AG09319 (cell line): ENCODE results near the gene INKA1.
A peak's percentile ranks its signal among the peaks of the same experiment; 100 is the strongest.

Experiments
- DNase-seq: peaks from one replicate; pipeline ENCODE4 v3.0.0-alpha.2; 2010; ENCODE audit warnings: low read depth; ENCODE audit errors: extremely low read depth
- TF ChIP-seq, protein P1 (sequence below): IDR thresholded peaks from 2 replicates; pipeline ENCODE4 v1.5.1; 2011; ENCODE audit warnings: low read depth, mild to moderate bottlenecking, inconsistent platforms, low read length, moderate library complexity

Gene INKA1

DNA sequence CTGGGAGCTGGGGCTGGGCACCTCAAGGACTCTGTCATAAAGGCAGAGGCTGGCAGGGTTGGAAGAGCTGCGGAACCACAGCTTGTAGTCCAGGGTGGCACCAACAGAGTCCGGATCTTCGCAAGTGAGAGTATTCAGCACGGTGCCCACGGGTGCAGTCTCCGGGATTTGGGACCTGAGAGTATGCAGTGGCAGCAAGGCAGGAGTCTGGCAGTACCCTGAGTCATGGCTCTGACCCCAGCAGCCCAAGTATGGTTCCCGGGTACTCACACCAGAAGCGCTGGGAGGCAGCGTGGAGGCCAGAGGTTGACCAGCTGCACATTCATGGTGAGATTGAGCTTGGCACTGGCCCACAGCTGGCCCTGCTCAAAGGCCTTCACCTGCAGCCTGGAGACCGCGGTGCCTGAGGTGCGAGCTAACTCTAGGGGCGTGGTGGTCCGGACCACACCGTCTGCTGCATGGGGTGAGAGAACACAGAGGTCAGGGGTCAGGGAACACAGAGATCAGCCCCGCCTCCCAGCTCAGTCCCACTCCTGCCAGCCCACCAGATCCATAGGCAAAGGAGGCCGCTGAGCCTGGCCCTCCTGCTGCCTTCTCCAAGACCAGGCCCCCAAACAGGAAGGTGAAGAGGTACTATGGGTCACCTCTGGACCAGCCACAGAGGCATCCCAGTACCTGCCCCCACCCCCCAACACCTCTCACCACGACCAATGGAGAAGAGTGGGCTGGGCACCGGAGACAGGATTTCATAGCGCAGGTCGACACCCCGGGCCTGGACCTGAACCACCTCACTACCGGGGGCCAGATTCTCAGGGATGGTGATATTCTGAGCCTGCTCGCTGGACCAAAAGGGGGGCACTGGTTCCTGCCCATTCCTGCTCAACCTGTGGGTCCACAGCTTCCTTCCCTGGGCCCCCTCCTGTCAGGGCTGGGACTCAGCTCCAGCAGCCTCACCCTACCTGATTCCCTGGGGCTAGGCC is 7.8 kb upstream of the INKA1 start:
- no peak for DNase-seq
- TF ChIP-seq, protein P1, sequence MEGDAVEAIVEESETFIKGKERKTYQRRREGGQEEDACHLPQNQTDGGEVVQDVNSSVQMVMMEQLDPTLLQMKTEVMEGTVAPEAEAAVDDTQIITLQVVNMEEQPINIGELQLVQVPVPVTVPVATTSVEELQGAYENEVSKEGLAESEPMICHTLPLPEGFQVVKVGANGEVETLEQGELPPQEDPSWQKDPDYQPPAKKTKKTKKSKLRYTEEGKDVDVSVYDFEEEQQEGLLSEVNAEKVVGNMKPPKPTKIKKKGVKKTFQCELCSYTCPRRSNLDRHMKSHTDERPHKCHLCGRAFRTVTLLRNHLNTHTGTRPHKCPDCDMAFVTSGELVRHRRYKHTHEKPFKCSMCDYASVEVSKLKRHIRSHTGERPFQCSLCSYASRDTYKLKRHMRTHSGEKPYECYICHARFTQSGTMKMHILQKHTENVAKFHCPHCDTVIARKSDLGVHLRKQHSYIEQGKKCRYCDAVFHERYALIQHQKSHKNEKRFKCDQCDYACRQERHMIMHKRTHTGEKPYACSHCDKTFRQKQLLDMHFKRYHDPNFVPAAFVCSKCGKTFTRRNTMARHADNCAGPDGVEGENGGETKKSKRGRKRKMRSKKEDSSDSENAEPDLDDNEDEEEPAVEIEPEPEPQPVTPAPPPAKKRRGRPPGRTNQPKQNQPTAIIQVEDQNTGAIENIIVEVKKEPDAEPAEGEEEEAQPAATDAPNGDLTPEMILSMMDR, result no peak

GRCh38 chr3:49799105-49799504 is 4.0 kb upstream of the INKA1 start:
- TF ChIP-seq, protein P1, result no peak
- DNase-seq, result no peak

- TF ChIP-seq, protein P1, result no peak
- DNase-seq, result peak; percentile 47
Observed at GRCh38 chr3:49799761-49800160, 3.3 kb upstream of the INKA1 start, which contains the start of gene CDHR4. CDHR4 (minus strand) TSS chr3:49799873; CDS start chr3:49799812, 61 bp downstream.

DNA sequence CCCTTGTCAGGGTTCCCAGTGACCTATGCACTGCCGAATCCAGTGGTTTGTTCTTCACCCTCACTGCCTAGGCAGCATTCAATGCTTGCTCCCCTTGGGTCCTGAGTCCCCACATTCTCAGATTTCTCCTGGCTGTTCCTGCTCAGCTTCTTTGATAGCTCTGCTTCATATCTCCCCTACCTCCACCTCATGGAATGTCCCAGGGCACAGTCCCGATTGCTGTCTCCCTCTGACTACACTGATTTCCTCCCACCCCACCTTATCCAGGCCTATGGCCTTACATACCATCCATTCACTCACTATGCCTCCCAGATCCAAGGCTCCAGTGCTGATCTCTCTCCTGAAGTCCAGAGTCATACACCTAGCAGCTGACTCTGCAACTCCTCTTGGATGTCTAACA is 1.9 kb upstream of the INKA1 start:
- TF ChIP-seq, protein P1, result no peak
- DNase-seq, result no peak

DNA sequence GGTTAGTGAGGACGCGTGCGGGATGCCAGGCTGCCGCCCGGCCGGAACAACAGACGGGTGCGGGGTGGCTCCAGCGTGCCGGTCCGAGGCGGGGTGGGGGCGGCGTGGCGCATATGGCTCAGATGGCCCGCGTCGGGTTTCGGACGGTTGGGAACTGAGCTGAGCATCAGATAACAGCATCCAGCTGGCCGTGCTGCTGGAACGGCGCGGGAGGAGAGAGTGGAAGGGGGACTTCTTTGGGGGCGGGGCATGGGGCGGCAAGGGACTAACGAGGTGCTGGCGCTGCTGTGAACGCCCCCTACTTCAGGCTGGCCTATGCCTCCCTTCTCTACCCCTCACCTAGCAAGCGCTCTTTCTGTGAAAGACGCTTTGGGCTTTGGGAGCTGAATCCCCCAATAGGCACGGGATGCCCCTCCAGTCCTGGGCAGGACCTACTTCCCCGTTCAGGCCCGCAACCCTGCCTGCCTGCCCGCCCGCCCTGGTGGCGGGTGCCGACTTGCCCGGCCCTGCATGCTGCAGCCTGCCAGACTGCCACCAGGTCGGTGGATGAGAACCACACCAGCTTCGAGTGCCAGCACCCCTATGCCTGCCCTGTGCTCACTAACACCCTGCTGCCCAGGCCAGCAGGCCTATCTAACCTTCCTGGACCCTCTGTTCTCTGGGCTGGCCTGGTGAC is 542 bp downstream of the INKA1 start:
- peak; percentile 46 for DNase-seq
- TF ChIP-seq, protein P1, result no peak

DNA sequence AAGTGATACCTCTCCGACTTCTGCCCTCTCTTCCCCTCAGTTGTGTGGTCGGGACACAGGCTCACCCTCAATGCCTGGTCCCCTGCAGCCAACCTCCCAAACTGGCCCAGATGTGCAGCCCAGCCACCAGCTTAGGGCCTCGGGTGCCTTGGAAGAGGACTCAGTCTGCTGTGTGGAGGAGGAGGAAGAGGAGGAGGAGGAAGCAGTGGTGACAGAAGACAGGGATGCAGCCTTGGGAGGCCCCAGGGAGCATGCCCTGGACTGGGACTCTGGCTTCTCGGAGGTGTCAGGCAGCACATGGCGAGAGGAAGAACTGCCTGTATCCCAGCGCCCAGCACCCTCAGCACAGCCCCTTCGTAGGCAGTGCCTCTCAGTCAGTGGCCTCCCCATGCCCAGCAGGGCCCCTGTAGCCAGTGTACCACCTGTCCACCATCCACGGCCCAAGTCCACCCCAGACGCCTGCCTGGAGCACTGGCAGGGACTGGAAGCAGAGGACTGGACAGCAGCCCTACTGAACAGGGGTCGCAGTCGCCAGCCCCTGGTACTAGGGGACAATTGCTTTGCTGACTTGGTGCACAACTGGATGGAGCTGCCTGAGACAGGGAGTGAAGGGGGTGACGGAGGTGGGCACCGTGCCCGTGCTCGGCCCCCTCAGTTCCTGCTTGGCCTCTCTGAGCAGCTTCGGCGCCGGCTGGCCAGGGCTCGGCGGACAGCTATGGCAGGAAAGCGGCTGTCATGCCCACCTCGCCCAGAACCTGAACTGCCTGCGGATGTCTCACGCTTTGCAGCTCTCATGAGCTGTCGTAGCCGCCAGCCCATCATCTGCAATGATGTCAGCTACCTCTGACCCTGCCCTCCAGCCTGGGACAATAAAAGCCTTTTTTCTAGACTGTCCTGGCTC is 1.3 kb downstream of the INKA1 start:
- TF ChIP-seq, protein P1, result no peak
- DNase-seq, result no peak
